WERI-Rb-1 (cell line): ENCODE data around the gene RAD51B.

ENCODE experiments used
- DNase-seq: peaks from one replicate; pipeline ENCODE4 v3.0.0-alpha.2; 2020
- H3K27ac ChIP-seq: fragments of 250-450 bp; sonication (Bioruptor Pico); 2 replicates; pipeline ENCODE4 v1.5.1; 2020; ENCODE audit warnings: mild to moderate bottlenecking, moderate library complexity
- H3K27me3 ChIP-seq: fragments of 250-450 bp; sonication (Bioruptor Pico); 2 replicates; pipeline ENCODE4 v1.5.1; 2021; ENCODE audit warnings: mild to moderate bottlenecking, low read depth, moderate library complexity; ENCODE audit not compliant: insufficient read depth, severe bottlenecking
- H3K36me3 ChIP-seq: fragments of 250-450 bp; sonication (Bioruptor Pico); 2 replicates; pipeline ENCODE4 v1.5.1; 2020; ENCODE audit warnings: mild to moderate bottlenecking, moderate library complexity
- H3K4me3 ChIP-seq: 2 replicates; pipeline ENCODE4 v1.5.1; 2011; ENCODE audit warnings: low read depth, mild to moderate bottlenecking, control low read depth, low read length
- H3K9me3 ChIP-seq: fragments of 250-450 bp; sonication (Bioruptor Pico); 2 replicates; pipeline ENCODE4 v1.5.1; 2021; ENCODE audit warnings: mild to moderate bottlenecking, moderate library complexity; ENCODE audit not compliant: severe bottlenecking
- CTCF ChIP-seq: IDR thresholded peaks from 2 replicates; pipeline ENCODE4 v1.5.1; 2011; ENCODE audit warnings: low read depth, mild to moderate bottlenecking, control low read depth, inconsistent platforms, low read length

RAD51B gene

GRCh38 chr14:68379510-68380328 is 560.1 kb downstream of the RAD51B start:
- no peak overlapping the region for H3K27ac ChIP-seq
- H3K36me3 ChIP-seq: no peaks in the 10 kb centered on the region
- no peak for TF ChIP-seq CTCF
- DNase-seq: no peak
- no peak overlapping the region for H3K4me3 ChIP-seq
- no peaks in the 10 kb centered on the region for H3K27me3 ChIP-seq
- H3K9me3 ChIP-seq: no peaks in the 10 kb centered on the region

GRCh38 chr14:68380329-68380741 is 560.8 kb downstream of the RAD51B start:
- Histone ChIP-seq H3K36me3 (no peaks in the 10 kb centered on the region), H3K27me3 (no peaks in the 10 kb centered on the region), H3K27ac (no peak overlapping the region), H3K9me3 (no peaks in the 10 kb centered on the region), H3K4me3 (no peak overlapping the region)
- no peak for DNase-seq
- TF ChIP-seq CTCF: no peak

GRCh38 chr14:68384335-68384734 is 564.8 kb downstream of the RAD51B start:
- H3K4me3 ChIP-seq: no peak overlapping the region
- H3K9me3 ChIP-seq: no peaks in the 10 kb centered on the region
- no peaks in the 10 kb centered on the region for H3K27me3 ChIP-seq
- peak overlapping the region; percentile 36 for H3K27ac ChIP-seq
- DNase-seq: no peak
- H3K36me3 ChIP-seq: no peaks in the 10 kb centered on the region
- TF ChIP-seq CTCF: no peak

- no peak overlapping the region for H3K4me3 ChIP-seq
Observed at GRCh38 chr14:68384881-68385280, 565.3 kb downstream of the RAD51B start.

GRCh38 chr14:68386446-68386845 is 566.9 kb downstream of the RAD51B start:
- Histone ChIP-seq H3K27me3 (no peaks in the 10 kb centered on the region), H3K36me3 (no peaks in the 10 kb centered on the region), H3K4me3 (no peak overlapping the region), H3K9me3 (no peaks in the 10 kb centered on the region), H3K27ac (no peak overlapping the region)
- no peak for TF ChIP-seq CTCF
- DNase-seq: no peak

More at GRCh38 chr14:68384881-68385280, 565.3 kb downstream of the RAD51B start:
- Histone ChIP-seq H3K36me3 (no peaks in the 10 kb centered on the region), H3K27me3 (no peaks in the 10 kb centered on the region), H3K27ac (peak overlapping the region; percentile 36), H3K9me3 (no peaks in the 10 kb centered on the region)
- peak; percentile 56 for DNase-seq
- no peak for TF ChIP-seq CTCF
